Measurements from ENCODE around the gene GBA3.
A peak's percentile ranks its signal among the peaks of the same experiment; 100 is the strongest.

The GBA3 gene

GRCh38 chr4:22688236-22688635, 4.5 kb upstream of the GBA3 start:
- H3K4me3 ChIP-seq (replicated peaks in 1 of 2; ENCODE audit: low read depth in 2 of 2, low read length in 2 of 2): no peak overlapping the region
- DNase-seq (ENCODE audit: low read depth in 2 of 2): peak; percentile 11 to 20

GRCh38 chr4:22689428-22689827, 3.3 kb upstream of the GBA3 start:
- no peak for TF ChIP-seq CTCF (IDR thresholded peaks at IDR 0.05; ENCODE audit: low read depth, low read length)
- no peak for DNase-seq (ENCODE audit: low read depth in 2 of 2)
- no peak overlapping the region for H3K4me3 ChIP-seq (replicated peaks in 1 of 2; ENCODE audit: low read depth in 2 of 2, low read length in 2 of 2)

More at GRCh38 chr4:22688236-22688635, 4.5 kb upstream of the GBA3 start:
- TF ChIP-seq CTCF (IDR thresholded peaks at IDR 0.05; ENCODE audit: low read depth, low read length): no peak

GRCh38 chr4:22695029-22695428, 2.3 kb downstream of the GBA3 start:
- no peak overlapping the region for H3K4me3 ChIP-seq (replicated peaks in 1 of 2; ENCODE audit: low read depth in 2 of 2, low read length in 2 of 2)
- no peak for DNase-seq (ENCODE audit: low read depth in 2 of 2)
- no peak for TF ChIP-seq CTCF (IDR thresholded peaks at IDR 0.05; ENCODE audit: low read depth, low read length)

GRCh38 chr4:22695917-22696316, 3.2 kb downstream of the GBA3 start:
- no peak for DNase-seq (ENCODE audit: low read depth in 2 of 2)
- no peak overlapping the region for H3K4me3 ChIP-seq (replicated peaks in 1 of 2; ENCODE audit: low read depth in 2 of 2, low read length in 2 of 2)
- no peak for TF ChIP-seq CTCF (IDR thresholded peaks at IDR 0.05; ENCODE audit: low read depth, low read length)

GRCh38 chr4:22703912-22704311, 11.2 kb downstream of the GBA3 start:
- no peak for DNase-seq (ENCODE audit: low read depth in 2 of 2)
- no peak overlapping the region for H3K4me3 ChIP-seq (replicated peaks in 1 of 2; ENCODE audit: low read depth in 2 of 2, low read length in 2 of 2)
- no peak for TF ChIP-seq CTCF (IDR thresholded peaks at IDR 0.05; ENCODE audit: low read depth, low read length)

GRCh38 chr4:22707390-22707789, 14.7 kb downstream of the GBA3 start:
- no peak for DNase-seq (ENCODE audit: low read depth in 2 of 2)
- TF ChIP-seq CTCF (IDR thresholded peaks at IDR 0.05; ENCODE audit: low read depth, low read length): no peak
- no peak overlapping the region for H3K4me3 ChIP-seq (replicated peaks in 1 of 2; ENCODE audit: low read depth in 2 of 2, low read length in 2 of 2)

- no peak for TF ChIP-seq CTCF (IDR thresholded peaks at IDR 0.05; ENCODE audit: low read depth, low read length)
- no peak overlapping the region for H3K4me3 ChIP-seq (replicated peaks in 1 of 2; ENCODE audit: low read depth in 2 of 2, low read length in 2 of 2)
- no peak for DNase-seq (ENCODE audit: low read depth in 2 of 2)
These were observed 16.2 kb downstream of the GBA3 start for GRCh38 chr4:22708961-22709360.
